CD14-positive monocyte (primary cell): ENCODE measurements around the gene MAPK1. TPM values are rescaled to one million over a fixed set of nuclear protein-coding genes. Genes with fewer than 3 reads are reported as not detected.
A peak's percentile ranks its signal among the peaks of the same experiment; 100 is the strongest.

Source experiments
- DNase-seq, 3 donors: peaks; one replicate each; pipeline ENCODE4 v3.0.0-alpha.2; 2011 to 2022
- H2AFZ ChIP-seq: 2 replicates; pipeline ENCODE4 v1.6.0; 2012; ENCODE audit warnings: mild to moderate bottlenecking, low read depth, low read length, inconsistent platforms; ENCODE audit not compliant: insufficient read depth, poor library complexity, severe bottlenecking
- H3K27ac ChIP-seq, 2 donors: 1 replicate in 1 of 2; 2 replicates in 1 of 2; pipeline ENCODE4 v1.5.1; 2012 to 2013; ENCODE audit warnings: low read length in 2 of 2, control low read depth in 1 of 2, inconsistent platforms in 1 of 2, low read depth in 1 of 2, mild to moderate bottlenecking in 1 of 2
- H3K27me3 ChIP-seq, 2 donors: one replicate each; pipeline versions ENCODE4 v1.6.0 to v1.6.1; 2011 to 2013; ENCODE audit warnings: low read length in 2 of 2; ENCODE audit not compliant: control insufficient read depth in 2 of 2, insufficient read depth in 2 of 2
- H3K36me3 ChIP-seq, 2 donors: replicated peaks in 1 of 2; 1 replicate in 1 of 2; 2 replicates in 1 of 2; pipeline versions ENCODE4 v1.5.1 to v1.6.1; 2012 to 2013; ENCODE audit warnings: low read length in 2 of 2, control low read depth in 1 of 2, inconsistent platforms in 1 of 2, mild to moderate bottlenecking in 1 of 2; ENCODE audit not compliant: insufficient read depth in 2 of 2, control insufficient read depth in 1 of 2
- H3K4me1 ChIP-seq, 2 donors: 1 replicate in 1 of 2; 2 replicates in 1 of 2; pipeline versions ENCODE4 v1.5.1 to v1.6.1; 2012 to 2013; ENCODE audit warnings: low read length in 2 of 2, control low read depth in 1 of 2, inconsistent platforms in 1 of 2, mild to moderate bottlenecking in 1 of 2, moderate library complexity in 1 of 2; ENCODE audit not compliant: insufficient read depth in 2 of 2, control insufficient read depth in 1 of 2
- H3K4me2 ChIP-seq: replicated peaks from 2 replicates; pipeline ENCODE3; 2012; ENCODE audit warnings: low read length, moderate library complexity, mild to moderate bottlenecking; ENCODE audit not compliant: poor library complexity, severe bottlenecking; ENCODE audit errors: extremely low read depth
- H3K4me3 ChIP-seq, 3 experiments: fragments of 200-600 bp in 1 of 3; sonication (generic) in 1 of 3; replicated peaks in 1 of 3; 1 replicate in 2 of 3; 2 replicates in 1 of 3; pipeline ENCODE4 v1.5.1; 2011 to 2013; ENCODE audit warnings: low read length in 3 of 3, mild to moderate bottlenecking in 3 of 3, control low read depth in 2 of 3, low read depth in 2 of 3, inconsistent platforms in 1 of 3, moderate library complexity in 1 of 3
- H3K79me2 ChIP-seq: 2 replicates; pipeline ENCODE4 v1.6.0; 2012; ENCODE audit warnings: mild to moderate bottlenecking, control low read depth, inconsistent platforms, low read length, moderate library complexity; ENCODE audit not compliant: insufficient read depth
- H3K9ac ChIP-seq: 2 replicates; pipeline ENCODE4 v1.6.0; 2017; ENCODE audit warnings: low read length, mild to moderate bottlenecking; ENCODE audit not compliant: insufficient read depth, poor library complexity, severe bottlenecking
- H3K9me3 ChIP-seq, 2 donors: replicated peaks in 1 of 2; 1 replicate in 1 of 2; 2 replicates in 1 of 2; pipeline versions ENCODE4 v1.5.1 to v1.6.1; 2012 to 2013; ENCODE audit warnings: low read length in 2 of 2, control low read depth in 1 of 2; ENCODE audit not compliant: control insufficient read depth in 1 of 2, insufficient read depth in 1 of 2
- H4K20me1 ChIP-seq: 2 replicates; pipeline ENCODE4 v1.6.0; 2012; ENCODE audit warnings: mild to moderate bottlenecking, low read length, control low read depth, moderate library complexity; ENCODE audit not compliant: insufficient read depth
- H3K27ac Mint-ChIP-seq, 7 donors: one replicate each; pipeline ENCODE4 v1.8.0; 2020; ENCODE audit warnings: mild to moderate bottlenecking in 7 of 7, mixed read lengths in 7 of 7, moderate library complexity in 6 of 7, inconsistent platforms in 2 of 7
- H3K27me3 Mint-ChIP-seq, 3 donors: one replicate each; pipeline ENCODE4 v1.8.0; 2021 to 2022; ENCODE audit warnings: low read depth in 3 of 3, mild to moderate bottlenecking in 3 of 3, mixed read lengths in 3 of 3, moderate library complexity in 3 of 3, inconsistent platforms in 1 of 3
- H3K36me3 Mint-ChIP-seq, 2 donors: one replicate each; pipeline ENCODE4 v1.8.0; 2020; ENCODE audit warnings: mixed read lengths in 2 of 2, inconsistent platforms in 1 of 2, mild to moderate bottlenecking in 1 of 2
- H3K4me1 Mint-ChIP-seq: one replicate; pipeline ENCODE4 v1.8.0; 2020; ENCODE audit warnings: mild to moderate bottlenecking, mixed read lengths
- H3K4me3 Mint-ChIP-seq, 2 donors: one replicate each; pipeline ENCODE4 v1.8.0; 2020; ENCODE audit warnings: mild to moderate bottlenecking in 2 of 2, mixed read lengths in 2 of 2, moderate library complexity in 1 of 2
- H3K9me3 Mint-ChIP-seq, 7 donors: one replicate each; pipeline ENCODE4 v1.8.0; 2020 to 2022; ENCODE audit warnings: mixed read lengths in 7 of 7, mild to moderate bottlenecking in 6 of 7, moderate library complexity in 6 of 7, inconsistent platforms in 2 of 7
- CTCF ChIP-seq: fragments of 200-600 bp; IDR thresholded peaks from one replicate; pipeline ENCODE4 v1.8.0; 2022; ENCODE audit warnings: antibody characterized with exemption, mild to moderate bottlenecking
- WGBS: methylation state at CpG from one replicate; pipeline ENCODE4 v1.1.5; 2013; ENCODE audit warnings: missing lambda C conversion rate; ENCODE audit not compliant: insufficient coverage; 5-methylcytosine and 5-hydroxymethylcytosine counted together
- intact Hi-C, 2 donors: fragments of 100-400 bp; cut with micrococcal nuclease; formaldehyde crosslinking; loops; one replicate each; pipeline versions ENCODE4 v1.15.0 to v1.15.1; 2023
- polyA plus RNA-seq, 3 donors: library from polyadenylated mRNA; depleted of rRNA in 1 of 3; unstranded in 2 of 3; stranded (reverse) in 1 of 3; fragments of 300-500 nt in 2 of 3; fragments of >200 nt in 1 of 3; fragmentation: Illumina TruSeq in 2 of 3; gene quantifications; 1 replicate in 2 of 3; 2 replicates in 1 of 3; pipeline ENCODE4 v1.2.3, GENCODE V29; 2012 to 2021

MAPK1 gene
- polyA plus RNA-seq, 3 donors = 47.0 to 148 (median 118) TPM

- Histone ChIP-seq H3K4me2 (peak overlapping the region; percentile 19), H2AFZ (no peak overlapping the region), H3K27ac (peak overlapping the region; percentile 43 to 85), H3K4me1 (peaks cover 57 to 63% of the 10 kb centered on the region in 2 donors), H3K79me2 (peaks cover 100% of the 10 kb centered on the region), H4K20me1 (peaks cover 100% of the 10 kb centered on the region), H3K36me3 (peaks cover 0 to 9% of the 10 kb centered on the region in 2 donors), H3K27me3 (no peaks in the 10 kb centered on the region), H3K9me3 (no peaks in the 10 kb centered on the region), H3K4me3 (peak overlapping the region in 1 of 3 experiments; percentile 0), H3K9ac (no peak overlapping the region)
- peak overlapping the region in 1 of 2 donors; percentile 6 for H3K4me3 Mint-ChIP-seq
- DNase-seq = no peak
- H3K4me1 Mint-ChIP-seq = peaks cover 73% of the 10 kb centered on the region
- TF ChIP-seq CTCF = no peak
- peaks cover 17 to 24% of the 10 kb centered on the region in 2 donors for H3K36me3 Mint-ChIP-seq
- intact Hi-C loops = loop anchor here (5.0 kb wide), 2 partner anchors 34 to 86 kb away; no protein-coding TSS in a partner anchor
- WGBS = 92% methylated on average over 7 of the region's 10 CpGs
- H3K27ac Mint-ChIP-seq = peak overlapping the region; percentile 85 to 98 (median 89)
- H3K27me3 Mint-ChIP-seq = peaks cover 0 to 2% (median 0%) of the 10 kb centered on the region in 3 donors
- H3K9me3 Mint-ChIP-seq = no peaks in the 10 kb centered on the region
Observed at GRCh38 chr22:21856197-21856596, 11.2 kb downstream of the MAPK1 start.

- Mint-ChIP-seq H3K9me3 (no peaks in the 10 kb centered on the region), H3K4me3 (peak overlapping the region in 1 of 2 donors; percentile 49), H3K27me3 (peaks cover 0 to 2% (median 0%) of the 10 kb centered on the region in 3 donors), H3K36me3 (peaks cover 17 to 24% of the 10 kb centered on the region in 2 donors), H3K27ac (peak overlapping the region; percentile 85 to 98 (median 89)), H3K4me1 (peaks cover 70% of the 10 kb centered on the region)
- Histone ChIP-seq H2AFZ (no peak overlapping the region), H3K9me3 (no peaks in the 10 kb centered on the region), H3K4me2 (peak overlapping the region; percentile 19), H3K27me3 (no peaks in the 10 kb centered on the region), H3K4me3 (peak overlapping the region in 1 of 3 experiments; percentile 0), H3K36me3 (peaks cover 0 to 9% of the 10 kb centered on the region in 2 donors), H3K9ac (no peak overlapping the region), H3K79me2 (peaks cover 100% of the 10 kb centered on the region), H3K27ac (peak overlapping the region; percentile 43 to 85), H3K4me1 (peaks cover 52 to 57% of the 10 kb centered on the region in 2 donors), H4K20me1 (peaks cover 100% of the 10 kb centered on the region)
- intact Hi-C loops = loop anchor here (5.0 kb wide), 2 partner anchors 33 to 87 kb away; no protein-coding TSS in a partner anchor
- DNase-seq = peak; percentile 58 to 73 (median 65)
- TF ChIP-seq CTCF = no peak
- WGBS = 20% methylated on average over 2 of the region's 6 CpGs
Observed at GRCh38 chr22:21855676-21856075, 11.8 kb downstream of the MAPK1 start.
